Fibroblast of the conjunctiva (primary cell): ENCODE data around the gene CAPS.
"Not testable (repeated sequence)": the region's sequence is repeated elsewhere in the genome, so short reads cannot be mapped to it uniquely, and the experiment has no call there.

Source experiments
- DNase-seq: peaks from one replicate; pipeline ENCODE4 v3.0.0-alpha.2; 2010; ENCODE audit warnings: low read depth

CAPS gene

DNA sequence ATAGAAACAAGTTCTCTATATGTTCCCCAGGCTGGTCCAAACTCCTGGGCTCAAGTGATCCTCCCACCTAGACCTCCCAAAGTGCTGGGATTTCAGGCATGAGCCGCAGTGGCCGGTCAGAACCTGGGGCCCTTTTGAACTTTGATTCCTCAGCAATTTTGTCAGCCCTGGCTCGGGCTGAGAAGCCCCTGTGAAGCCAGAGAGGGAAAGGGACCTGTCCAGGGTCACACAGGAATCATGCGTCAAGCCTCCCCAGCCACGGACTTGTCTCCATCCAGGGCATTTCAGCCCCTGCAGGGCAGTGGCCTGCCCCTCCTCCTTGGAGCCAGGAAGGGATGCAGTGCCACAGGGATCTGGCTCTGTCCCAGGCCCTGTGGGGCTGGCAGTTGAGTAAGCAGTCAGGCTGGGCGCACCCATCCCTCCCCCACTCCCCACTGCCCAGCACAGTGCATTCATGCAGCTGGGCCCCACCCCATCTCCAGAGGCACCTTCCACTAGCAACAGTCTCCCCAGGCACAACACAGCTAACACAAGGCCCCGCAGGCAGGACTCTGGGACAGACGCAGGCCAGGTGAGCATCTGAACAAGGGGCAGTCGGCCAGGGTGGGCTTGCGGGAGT, at the start of gene CAPS:
TSS of gene CAPS (plus strand) at position 516 of the 619 bp plus-strand sequence. CDS start 153 bp downstream, outside the sequence.
- DNase-seq = peak; percentile 69

DNA sequence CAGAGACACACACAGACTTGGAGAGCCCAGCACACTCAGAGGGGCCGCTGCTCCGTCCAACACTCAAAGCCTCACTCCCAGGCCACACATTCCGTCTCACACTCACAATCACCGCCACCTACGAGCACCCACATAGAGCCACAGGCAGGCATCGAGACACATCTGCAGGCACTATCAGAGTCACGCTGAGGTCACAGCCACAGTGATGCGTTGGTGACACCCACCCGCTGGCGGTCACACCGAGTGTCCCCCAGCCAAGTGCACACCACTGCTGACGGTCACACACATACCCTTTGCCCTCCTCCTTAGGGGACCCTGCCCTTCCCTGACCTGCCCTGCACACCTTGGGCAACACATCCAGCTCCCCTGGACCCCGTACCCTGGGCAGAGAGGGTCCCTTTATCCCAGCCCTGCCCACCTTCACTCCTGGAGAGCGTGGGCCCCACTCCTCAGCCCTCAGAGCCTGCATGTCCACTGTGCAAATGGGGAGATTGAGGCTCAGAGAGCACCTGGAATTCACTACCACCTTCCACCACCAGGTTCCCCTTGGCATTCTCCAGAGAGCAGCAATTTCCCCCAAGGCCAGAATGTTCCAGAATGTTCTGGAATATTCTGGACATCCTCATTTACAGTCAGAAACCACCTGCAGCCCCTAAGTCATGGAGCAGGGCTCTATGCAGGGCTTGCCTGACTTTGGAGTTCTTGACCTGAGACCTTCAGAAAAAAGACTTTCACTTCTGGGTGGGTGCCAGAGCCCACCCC, 49.1 kb upstream of the CAPS start:
- no peak for DNase-seq

DNA sequence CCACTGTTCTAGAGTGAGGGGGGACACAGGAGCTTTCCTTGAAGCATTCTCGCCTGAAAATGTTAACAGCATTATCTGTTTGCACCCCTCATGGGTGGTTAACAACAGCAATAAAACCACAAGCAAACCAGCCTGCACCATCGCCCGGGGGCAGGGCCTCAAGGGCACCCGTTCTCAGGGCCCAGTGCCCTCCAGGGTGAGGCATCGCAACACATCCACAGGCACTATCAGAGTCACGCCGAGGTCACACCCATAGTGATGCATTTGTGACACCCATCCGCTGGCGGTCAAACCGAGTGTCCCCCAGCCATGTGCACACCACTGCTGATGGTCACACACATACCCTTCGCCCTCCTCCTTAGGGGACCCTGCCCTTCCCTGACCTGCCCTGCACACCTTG, 48.3 kb upstream of the CAPS start:
- no peak for DNase-seq

DNA sequence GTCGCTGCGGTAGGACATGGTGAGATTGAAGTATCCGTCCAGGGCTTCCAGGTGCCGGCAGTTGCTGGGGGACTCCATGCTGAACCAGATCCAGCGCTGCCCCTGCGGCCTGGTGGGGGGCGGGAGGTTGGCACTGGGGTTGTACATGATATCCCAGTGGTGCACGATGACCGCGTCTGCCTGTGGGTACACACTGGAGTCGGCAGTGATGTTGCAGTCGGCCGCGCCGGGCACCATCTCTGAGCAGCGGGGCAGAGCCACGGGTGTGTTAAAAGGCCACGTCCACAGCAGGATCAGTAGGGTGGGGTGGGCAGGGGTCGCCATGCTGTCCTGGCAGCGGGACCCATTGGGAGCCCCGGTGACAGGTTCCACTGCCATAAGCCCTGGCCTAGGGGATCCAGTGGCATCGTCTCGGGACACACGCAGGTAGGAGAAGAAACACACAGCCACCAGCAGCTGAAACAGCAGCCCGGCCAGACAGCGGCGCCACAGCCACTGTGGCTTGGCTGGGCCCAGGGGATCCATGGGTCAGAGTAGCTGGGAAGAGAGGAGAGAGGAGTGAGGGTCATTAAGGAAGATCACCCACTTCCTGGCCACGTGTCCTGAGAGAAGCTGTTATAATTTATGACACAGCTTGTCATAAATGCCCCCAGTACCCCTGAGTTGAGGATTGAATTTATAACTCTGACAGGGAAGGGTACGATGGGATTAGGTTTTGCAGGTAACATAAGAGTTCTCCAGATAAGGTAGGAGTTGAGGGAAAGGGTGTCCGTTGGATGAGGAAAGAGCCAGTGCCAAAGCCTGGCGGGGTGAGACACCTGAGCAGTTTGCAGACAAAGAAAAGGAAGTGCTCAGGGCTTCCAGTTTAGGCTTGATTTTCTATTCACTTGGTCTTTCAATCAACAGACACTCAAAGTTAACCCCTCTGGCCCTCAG, 46.6 kb upstream of the CAPS start:
- no peak for DNase-seq

DNA sequence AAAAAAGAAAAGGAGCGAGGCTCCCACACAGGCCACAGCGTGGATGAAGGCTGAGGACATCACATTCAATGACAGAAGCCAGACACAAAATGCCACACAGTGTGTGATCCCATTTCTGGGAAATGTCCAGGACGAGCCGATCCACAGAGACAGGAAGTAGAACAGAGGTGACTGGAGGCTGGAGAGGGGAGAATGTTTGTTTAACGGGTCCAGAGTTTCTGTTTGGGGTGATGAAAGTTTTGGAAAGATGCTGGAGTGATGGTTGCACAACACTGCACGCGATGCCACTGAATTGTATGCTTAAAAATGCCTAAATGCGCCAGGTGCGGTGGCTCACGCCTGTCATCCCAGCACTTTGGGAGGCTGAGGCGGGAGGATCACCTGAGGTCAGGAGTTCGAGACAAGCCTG, 43.1 kb upstream of the CAPS start:
- DNase-seq = no peak

DNA sequence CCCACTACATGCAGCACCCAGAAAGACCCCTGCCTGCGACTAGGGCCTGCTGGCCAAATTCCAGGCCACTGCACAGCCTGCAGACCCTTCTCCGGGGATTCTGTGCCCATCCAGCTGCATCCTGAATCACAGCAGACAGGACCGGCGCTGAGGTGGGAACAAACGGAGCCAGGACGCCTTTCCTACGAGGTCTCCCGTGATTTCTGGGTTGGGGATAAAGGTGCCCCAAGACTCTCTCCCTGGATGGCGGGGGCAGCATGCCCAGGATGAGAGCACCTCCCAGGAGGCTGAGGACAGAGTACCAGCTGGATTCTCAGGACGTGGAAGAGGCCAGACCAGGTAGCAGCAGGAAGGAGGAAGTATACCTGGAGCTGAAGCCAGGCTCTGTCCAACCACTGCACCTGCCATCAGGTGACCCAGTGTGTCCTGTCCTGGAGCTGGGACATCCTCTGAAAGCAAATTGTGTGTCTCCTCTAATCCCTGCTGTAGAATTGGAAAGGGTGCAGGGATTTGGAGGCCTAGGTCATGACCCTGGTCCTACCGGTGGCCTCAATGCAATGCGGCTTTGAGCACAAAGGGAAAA, 40.3 kb upstream of the CAPS start:
- DNase-seq = no peak

DNA sequence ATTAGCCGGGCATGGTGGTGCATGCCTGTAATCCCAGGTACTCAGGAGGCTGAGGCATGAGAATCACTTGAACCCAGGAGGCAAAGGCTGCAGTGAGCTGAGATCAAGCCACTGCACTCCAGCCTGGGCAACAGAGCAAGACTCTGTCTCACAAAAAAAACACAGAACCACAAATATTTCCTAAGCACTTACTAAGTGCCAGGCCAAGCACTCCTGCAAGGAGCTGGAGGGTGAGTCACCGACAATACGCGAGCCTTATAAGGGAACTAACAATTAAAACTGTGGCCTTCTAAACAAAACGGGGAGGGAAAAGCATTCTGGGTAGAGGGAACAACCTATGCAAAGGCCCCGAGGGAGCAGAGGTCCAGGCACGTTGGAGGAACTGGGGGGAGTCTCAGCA, 39.6 kb upstream of the CAPS start:
- not testable (repeated sequence) for DNase-seq

DNA sequence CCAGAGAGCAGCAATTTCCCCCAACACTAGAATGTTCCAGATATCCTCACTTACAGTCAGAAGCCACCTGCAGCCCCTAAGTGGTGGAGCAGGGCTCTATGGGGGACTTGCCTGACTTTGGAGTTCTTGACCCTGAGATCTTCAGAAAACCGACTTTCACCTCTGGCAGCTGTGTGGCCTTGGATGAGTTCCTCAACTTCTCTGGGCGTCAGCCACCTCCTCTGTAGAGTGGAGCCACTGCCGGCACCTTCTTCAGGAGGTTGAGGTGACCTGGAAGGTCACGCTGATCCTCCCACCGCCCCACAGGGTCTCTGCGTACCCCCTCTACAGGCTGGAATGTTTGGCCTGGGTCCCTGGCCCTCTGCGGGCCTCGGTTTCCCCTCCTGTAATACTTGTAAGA, 36.6 kb upstream of the CAPS start:
- no peak for DNase-seq

DNA sequence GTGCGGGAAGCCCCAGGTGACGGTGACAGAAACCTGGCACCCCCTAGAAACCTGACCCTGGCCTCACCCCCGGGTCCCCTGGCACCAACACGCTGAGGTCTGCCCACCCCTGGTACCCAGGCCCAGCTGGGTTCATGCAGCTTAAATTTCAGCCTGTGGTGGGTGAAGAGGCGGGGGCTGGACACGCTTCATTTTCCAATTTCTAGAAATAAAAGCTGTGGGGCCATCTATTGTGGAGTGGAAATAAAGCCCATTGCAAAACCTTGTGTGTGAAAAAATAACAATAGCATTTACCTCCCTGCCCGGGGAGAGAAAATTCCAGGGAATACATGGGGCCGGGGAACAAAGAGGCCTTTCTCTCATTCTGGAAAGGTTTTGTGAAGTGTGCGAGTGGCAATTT, 36.2 kb upstream of the CAPS start:
- DNase-seq = no peak

DNA sequence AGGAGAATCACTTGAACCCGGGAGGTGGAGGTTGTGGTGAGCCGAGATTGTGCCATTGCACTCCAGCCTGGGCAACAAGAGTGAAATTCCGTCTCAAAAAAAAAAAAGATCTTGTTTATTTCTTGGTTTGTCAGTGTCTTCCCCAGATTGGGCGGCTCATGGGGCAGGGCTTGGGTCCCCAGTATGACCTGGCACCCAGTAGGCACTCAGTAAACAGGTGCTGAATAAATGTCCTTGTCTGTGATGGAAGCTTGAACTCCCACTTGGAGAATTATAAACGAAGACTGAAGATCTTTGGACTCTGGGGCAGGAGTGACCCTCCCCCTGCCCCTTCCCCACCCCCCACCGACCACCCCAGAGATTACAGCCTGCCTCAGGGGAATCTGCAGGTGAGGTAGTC, 33.9 kb upstream of the CAPS start:
- no peak for DNase-seq

DNA sequence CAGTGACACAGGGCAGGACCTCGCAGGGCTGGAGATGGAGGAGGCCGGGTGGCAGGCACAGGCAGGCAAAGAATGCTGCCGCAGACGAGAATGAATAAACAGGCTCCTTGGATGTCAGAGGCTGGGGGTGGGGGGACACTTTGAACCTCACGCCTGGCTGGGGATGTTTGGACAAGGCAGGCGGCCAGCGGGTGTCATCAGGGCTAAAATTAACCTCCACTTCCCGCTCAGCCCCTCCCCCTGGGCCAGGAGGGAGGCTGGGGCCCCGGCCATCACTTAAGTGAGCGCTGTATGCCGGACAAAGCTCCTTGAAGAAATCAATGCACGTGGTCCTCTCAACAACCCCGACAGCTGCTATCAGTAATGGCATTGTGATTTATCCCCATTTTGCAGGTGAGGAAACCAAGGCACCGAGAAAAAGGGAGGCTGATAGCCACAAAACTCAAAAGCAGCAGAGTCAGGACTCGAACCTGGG, 33.4 kb upstream of the CAPS start:
- DNase-seq = no peak

DNA sequence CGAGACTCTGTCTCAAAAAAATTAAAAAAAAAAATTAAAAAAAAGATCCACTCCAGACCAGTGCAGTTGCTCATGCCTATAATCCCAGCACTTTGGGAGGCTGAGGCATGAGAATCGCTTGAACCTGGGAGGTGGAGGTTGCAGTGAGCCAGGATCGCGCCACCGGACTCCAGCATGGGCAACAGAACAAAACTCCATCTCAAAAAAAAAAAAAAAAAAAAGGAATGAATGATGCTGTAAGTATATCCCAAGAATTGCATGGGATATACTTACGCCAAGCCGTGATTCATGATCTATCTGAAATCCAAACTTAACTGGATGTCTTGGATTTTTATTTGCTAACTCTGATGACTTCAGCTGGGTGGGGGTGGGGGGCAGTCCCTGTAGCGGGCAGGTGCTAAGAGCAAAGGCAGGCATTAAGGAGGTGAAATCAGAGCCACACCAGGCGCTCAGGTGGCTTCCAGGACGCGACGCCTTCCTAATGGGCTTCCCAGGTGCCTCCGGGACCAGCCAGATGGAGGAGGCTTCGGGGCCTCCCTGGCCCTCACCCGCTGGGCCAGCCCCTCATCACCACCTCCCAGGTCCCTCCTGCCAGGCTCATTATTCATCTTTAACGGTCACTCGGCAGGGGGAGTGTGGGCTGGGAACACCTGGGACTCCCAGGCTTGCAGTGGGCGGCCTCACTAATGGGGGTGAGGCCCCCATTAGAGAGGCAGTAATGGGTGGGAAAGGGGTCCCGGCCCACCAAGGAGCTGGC, 32.3 kb upstream of the CAPS start:
- no peak for DNase-seq

DNA sequence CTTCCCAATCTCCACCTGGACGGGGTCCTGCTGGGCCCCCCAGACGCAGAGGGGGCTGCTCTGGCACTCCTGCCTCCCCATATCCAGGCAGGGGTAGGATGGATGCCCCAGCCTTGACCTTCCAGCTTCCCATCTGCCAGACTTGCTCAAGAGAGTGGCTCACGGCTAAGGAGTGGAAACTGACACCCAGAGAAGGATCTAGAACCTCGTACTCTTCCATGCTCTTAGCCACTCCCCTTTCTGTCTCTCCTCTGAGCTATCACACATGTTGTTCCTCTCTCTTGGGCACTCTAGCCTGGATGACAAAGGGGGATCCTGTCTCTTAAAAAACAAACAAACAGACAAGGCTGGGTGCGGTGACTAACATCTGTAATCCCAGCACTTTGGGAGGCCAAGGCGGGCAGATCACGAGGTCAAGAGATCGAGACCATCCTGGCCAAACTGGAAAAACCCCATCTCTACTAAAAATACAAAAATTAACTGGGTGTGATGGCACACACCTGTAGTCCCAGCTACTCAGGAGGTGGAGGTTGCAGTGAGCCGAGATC, 31.6 kb upstream of the CAPS start:
- no peak for DNase-seq

DNA sequence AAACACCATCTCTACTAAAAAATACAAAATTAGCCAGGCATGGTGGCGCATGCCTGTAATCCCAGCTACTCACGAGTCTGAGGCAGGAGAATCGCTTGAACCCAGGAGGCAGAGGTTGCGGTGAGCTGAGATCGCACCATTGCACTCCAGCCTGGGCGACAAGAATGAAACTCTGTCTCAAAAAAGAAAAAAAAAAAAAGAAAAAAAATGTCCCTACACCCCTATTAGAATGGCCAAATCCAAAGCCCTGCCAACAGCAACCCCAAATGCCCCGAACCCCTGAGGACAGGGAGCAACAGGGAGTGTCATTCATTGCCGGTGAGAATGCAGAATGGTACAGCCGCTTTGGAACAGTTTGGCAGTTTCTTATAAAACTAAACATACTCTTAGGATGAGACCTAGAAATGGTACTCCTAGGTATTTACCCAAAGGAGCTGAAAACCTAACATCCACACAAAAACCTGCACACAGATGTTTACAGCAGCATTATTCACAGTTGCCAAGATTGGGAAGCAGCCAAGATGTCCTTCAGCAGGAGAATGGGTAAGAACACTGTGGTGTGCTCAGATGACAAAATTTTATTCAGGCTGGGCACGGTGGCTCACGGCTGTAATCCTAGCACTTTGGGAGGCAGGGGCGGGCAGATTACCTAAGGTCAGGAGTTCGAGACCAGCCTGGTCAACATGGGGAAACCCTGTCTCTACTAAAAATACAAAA, 30.7 kb upstream of the CAPS start:
- not testable (repeated sequence) for DNase-seq

DNA sequence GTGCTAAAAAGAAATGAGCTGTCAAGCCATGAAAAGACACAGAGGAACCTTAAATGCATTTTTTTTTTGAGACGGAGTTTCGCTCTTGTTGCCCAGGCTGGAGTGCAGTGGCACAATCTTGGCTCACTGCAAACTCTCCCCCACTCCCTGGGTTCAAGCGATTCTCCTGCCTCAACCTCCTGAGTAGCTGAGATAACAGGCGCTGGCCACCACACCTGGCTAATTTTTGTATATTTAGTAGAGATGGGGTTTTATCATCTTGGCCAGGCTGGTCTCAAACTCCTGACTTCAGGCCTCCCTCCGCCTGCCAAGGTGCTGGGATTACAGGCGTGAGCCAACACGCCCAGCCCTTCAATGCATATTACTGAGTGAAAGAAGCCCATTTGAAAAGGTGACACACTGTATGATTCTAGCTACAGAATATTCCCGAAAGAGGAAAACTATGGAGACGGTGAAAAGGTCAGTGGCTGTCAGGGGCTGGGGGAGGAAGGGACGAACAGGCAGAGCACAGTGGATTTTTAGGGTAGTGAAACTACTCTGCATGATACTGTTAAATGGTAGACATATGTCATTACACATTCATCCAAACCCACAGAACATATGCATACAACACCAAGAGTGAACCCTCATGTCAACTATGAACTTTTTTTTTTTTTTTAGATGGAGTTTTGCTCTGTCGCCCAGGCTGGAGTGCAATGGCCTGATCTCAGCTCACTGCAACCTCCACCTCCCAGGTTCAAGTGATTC, 29.8 kb upstream of the CAPS start:
- not testable (repeated sequence) for DNase-seq

DNA sequence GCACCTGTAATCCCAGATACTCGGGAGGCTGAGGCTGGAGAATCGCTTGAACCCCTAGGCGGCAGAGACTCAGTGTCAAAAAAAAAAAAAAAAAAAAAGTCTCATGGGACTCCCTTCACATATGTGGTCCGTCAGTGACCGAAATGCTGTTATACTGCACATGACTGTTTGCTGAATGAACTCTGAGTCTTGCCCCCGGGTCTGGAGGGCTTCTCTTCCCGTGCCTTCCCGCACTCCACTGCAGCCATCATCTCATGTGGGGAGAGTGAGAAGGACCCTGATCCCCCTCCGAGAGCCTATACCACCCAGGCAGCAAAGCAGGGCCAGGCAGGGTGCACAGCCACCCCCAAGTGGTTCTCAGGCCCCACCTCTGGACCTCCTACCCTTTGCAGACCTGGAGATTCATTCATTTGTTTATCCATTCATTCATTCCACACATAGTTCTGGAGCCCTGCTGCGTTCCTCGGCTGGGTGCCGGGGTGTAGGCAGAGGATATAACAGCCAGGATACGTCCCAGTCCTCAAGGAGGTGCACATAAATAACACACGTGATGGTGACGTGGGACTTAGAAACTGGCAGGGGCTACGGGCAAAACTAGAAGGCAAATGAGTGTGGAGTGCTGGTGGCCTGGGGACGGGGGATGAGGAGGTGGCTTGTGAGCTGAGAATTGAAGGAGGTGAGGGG, 24.6 kb upstream of the CAPS start:
- no peak for DNase-seq

DNA sequence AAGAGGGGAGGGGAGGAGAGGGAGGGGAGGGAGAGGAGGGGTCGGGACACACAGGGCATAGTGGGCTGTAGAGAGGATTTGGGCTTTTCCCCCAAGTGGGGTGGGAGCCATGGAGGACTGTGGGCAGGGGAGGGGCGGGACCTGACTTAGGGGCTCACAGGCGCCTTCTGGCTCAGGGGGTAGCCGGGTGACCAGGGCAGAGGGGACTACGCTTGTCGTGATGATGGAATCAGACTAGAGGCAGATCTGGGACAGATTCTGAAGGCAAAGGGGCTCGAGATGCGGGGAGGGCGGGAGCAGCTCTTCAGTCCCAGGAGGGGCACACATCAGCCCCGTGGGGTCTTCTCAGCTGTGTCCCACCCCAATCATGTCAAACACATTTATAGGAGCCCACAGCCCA, 24.0 kb upstream of the CAPS start:
- no peak for DNase-seq

DNA sequence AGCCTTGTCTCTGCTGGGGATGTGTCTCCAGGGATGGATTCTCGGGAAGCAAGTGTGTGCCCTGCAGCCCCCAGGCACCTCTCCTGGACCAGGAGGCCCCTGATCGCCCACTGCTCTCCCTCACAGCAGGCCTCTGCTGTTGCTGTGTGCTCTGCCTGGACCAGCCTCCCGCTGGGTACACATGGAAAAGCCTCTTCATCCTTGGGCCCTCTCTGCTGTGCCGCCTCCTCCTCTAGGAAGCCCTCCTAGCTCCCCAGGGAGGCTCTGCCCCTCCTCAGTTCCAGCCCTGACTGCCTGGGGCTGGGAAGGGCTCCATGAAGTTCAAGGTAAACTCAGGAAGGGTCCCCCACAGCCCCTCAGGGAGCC, 22.5 kb upstream of the CAPS start:
- no peak for DNase-seq
